Hepatocyte (in vitro differentiated cells): ENCODE measurements around the gene CRYBA4. TPM values are rescaled to one million over a fixed set of nuclear protein-coding genes. Genes with fewer than 3 reads are reported as not detected.
"Not testable (repeated sequence)": the region's sequence is repeated elsewhere in the genome, so short reads cannot be mapped to it uniquely, and the experiment has no call there.

ENCODE experiments used
- DNase-seq: peaks from one replicate; pipeline ENCODE4 v3.0.0-alpha.2; 2016; ENCODE audit warnings: low spot score
- H2AFZ ChIP-seq: fragments of 200-600 bp; sonication (generic); 2 replicates; pipeline ENCODE4 v1.6.0; 2016; ENCODE audit warnings: antibody characterized with exemption, mild to moderate bottlenecking
- H3K27ac ChIP-seq: fragments of 200-600 bp; sonication (generic); 2 replicates; pipeline ENCODE4 v1.5.1; 2016; ENCODE audit warnings: mild to moderate bottlenecking
- H3K27me3 ChIP-seq: fragments of 200-600 bp; sonication (generic); 2 replicates; pipeline ENCODE4 v1.6.1; 2016
- H3K36me3 ChIP-seq: fragments of 200-600 bp; sonication (generic); replicated peaks from 2 replicates; pipeline ENCODE4 v1.5.1; 2016; ENCODE audit warnings: low read depth; ENCODE audit not compliant: insufficient read depth
- H3K4me1 ChIP-seq: fragments of 200-600 bp; sonication (generic); 2 replicates; pipeline ENCODE4 v1.5.1; 2016; ENCODE audit warnings: mild to moderate bottlenecking, moderate library complexity; ENCODE audit not compliant: insufficient read depth
- H3K4me2 ChIP-seq: fragments of 200-600 bp; sonication (generic); 2 replicates; pipeline ENCODE4 v1.6.0; 2016
- H3K4me3 ChIP-seq: fragments of 200-600 bp; sonication (generic); 2 replicates; pipeline ENCODE4 v1.5.1; 2016; ENCODE audit warnings: mild to moderate bottlenecking
- H3K79me2 ChIP-seq: fragments of 200-600 bp; sonication (generic); 2 replicates; pipeline ENCODE4 v1.6.0; 2017; ENCODE audit warnings: mild to moderate bottlenecking
- H3K9me2 ChIP-seq: fragments of 200-600 bp; sonication (generic); replicated peaks from 2 replicates; pipeline ENCODE4 v1.6.0; 2017; ENCODE audit warnings: mild to moderate bottlenecking; ENCODE audit not compliant: insufficient read depth
- H3K9me3 ChIP-seq: fragments of 200-600 bp; sonication (generic); 2 replicates; pipeline ENCODE4 v1.5.1; 2016; ENCODE audit warnings: low read depth, mild to moderate bottlenecking
- H4K20me1 ChIP-seq: fragments of 200-600 bp; sonication (generic); 2 replicates; pipeline ENCODE4 v1.6.0; 2016; ENCODE audit warnings: mild to moderate bottlenecking; ENCODE audit not compliant: insufficient read depth, poor library complexity, severe bottlenecking
- CTCF ChIP-seq: fragments of 200-600 bp; sonication (generic); IDR thresholded peaks from 2 replicates; pipeline ENCODE4 v1.5.1; 2016; ENCODE audit warnings: antibody characterized with exemption, mild to moderate bottlenecking; ENCODE audit not compliant: poor library complexity
- EZH2 ChIP-seq: fragments of 200-600 bp; sonication (generic); IDR thresholded peaks from 2 replicates; pipeline ENCODE4 v1.6.1; 2016; ENCODE audit warnings: antibody characterized with exemption, mild to moderate bottlenecking, borderline replicate concordance
- EZH2phosphoT487 ChIP-seq: fragments of 200-600 bp; sonication (generic); IDR thresholded peaks from one replicate; pipeline ENCODE4 v1.6.1; 2018; ENCODE audit warnings: antibody characterized with exemption, mild to moderate bottlenecking, low read depth, moderate library complexity; ENCODE audit not compliant: unreplicated experiment, severe bottlenecking
- WGBS: methylation state at CpG from one replicate; pipeline ENCODE4 v1.1.6; 2016; ENCODE audit warnings: low lambda C conversion rate; ENCODE audit errors: missing lambda C conversion rate; 5-methylcytosine and 5-hydroxymethylcytosine counted together
- polyA plus RNA-seq: library from polyadenylated mRNA; unstranded; fragments of >200 nt; fragmentation: Nextera tagmentation; extraction: Ambion mirVana; gene quantifications from 2 replicates; pipeline ENCODE4 v1.2.1, GENCODE V29; 2016
- total RNA-seq: library from RNA; depleted of rRNA; stranded (reverse); fragments of >200 nt; gene quantifications from 2 replicates; pipeline ENCODE4 v1.2.3, GENCODE V29; 2014

CRYBA4 gene
- total and polyA plus RNA-seq, 2 experiments from 2014 or later: not detected

GRCh38 chr22:26610996-26611395 is 10.8 kb upstream of the CRYBA4 start:
- TF ChIP-seq CTCF: no peak
- no peak for TF ChIP-seq EZH2phosphoT487
- no peak for TF ChIP-seq EZH2
- Histone ChIP-seq H2AFZ (no peak overlapping the region), H3K4me1 (no peaks in the 10 kb centered on the region), H3K4me2 (no peak overlapping the region), H3K36me3 (no peaks in the 10 kb centered on the region), H3K4me3 (no peak overlapping the region), H3K27me3 (peaks cover 33% of the 10 kb centered on the region), H4K20me1 (no peaks in the 10 kb centered on the region), H3K27ac (no peak overlapping the region), H3K9me2 (no peaks in the 10 kb centered on the region), H3K79me2 (no peaks in the 10 kb centered on the region), H3K9me3 (no peaks in the 10 kb centered on the region)
- DNase-seq: no peak
- 79% methylated on average over 2 of the region's 2 CpGs for WGBS

- DNase-seq: no peak
- no peaks in the 10 kb centered on the region for H3K36me3 ChIP-seq
- no peaks in the 10 kb centered on the region for H3K9me3 ChIP-seq
- H4K20me1 ChIP-seq: no peaks in the 10 kb centered on the region
- H3K27me3 ChIP-seq: peaks cover 33% of the 10 kb centered on the region
- H2AFZ ChIP-seq: no peak overlapping the region
- H3K27ac ChIP-seq: no peak overlapping the region
- H3K4me1 ChIP-seq: no peaks in the 10 kb centered on the region
- TF ChIP-seq EZH2: no peak
- no peak for TF ChIP-seq CTCF
- TF ChIP-seq EZH2phosphoT487: no peak
- no peaks in the 10 kb centered on the region for H3K9me2 ChIP-seq
- H3K4me3 ChIP-seq: no peak overlapping the region
- WGBS: 91% methylated on average over 4 of the region's 4 CpGs
- no peak overlapping the region for H3K4me2 ChIP-seq
- no peaks in the 10 kb centered on the region for H3K79me2 ChIP-seq
Measured at GRCh38 chr22:26612652-26613051, 9.1 kb upstream of the CRYBA4 start.

GRCh38 chr22:26613753-26614152 is 8.0 kb upstream of the CRYBA4 start:
- not testable (repeated sequence) for H3K4me1 ChIP-seq, H3K9me3 ChIP-seq, H4K20me1 ChIP-seq, H3K79me2 ChIP-seq, DNase-seq, H3K36me3 ChIP-seq, H3K4me2 ChIP-seq, H2AFZ ChIP-seq, H3K9me2 ChIP-seq, H3K4me3 ChIP-seq, H3K27ac ChIP-seq
- 15% methylated on average over 10 of the region's 10 CpGs for WGBS
- H3K27me3 ChIP-seq: peaks cover 24% of the 10 kb centered on the region

GRCh38 chr22:26614322-26614721 is 7.4 kb upstream of the CRYBA4 start:
- no peak overlapping the region for H3K27ac ChIP-seq
- no peak overlapping the region for H3K4me3 ChIP-seq
- no peaks in the 10 kb centered on the region for H3K9me2 ChIP-seq
- H3K27me3 ChIP-seq: peaks cover 22% of the 10 kb centered on the region
- no peaks in the 10 kb centered on the region for H4K20me1 ChIP-seq
- 41% methylated on average over 14 of the region's 14 CpGs for WGBS
- H3K79me2 ChIP-seq: no peaks in the 10 kb centered on the region
- H3K36me3 ChIP-seq: no peaks in the 10 kb centered on the region
- DNase-seq: no peak
- H3K4me1 ChIP-seq: no peaks in the 10 kb centered on the region
- TF ChIP-seq CTCF (no peak), EZH2 (no peak), EZH2phosphoT487 (no peak)
- no peak overlapping the region for H2AFZ ChIP-seq
- H3K4me2 ChIP-seq: no peak overlapping the region
- H3K9me3 ChIP-seq: no peaks in the 10 kb centered on the region
